CD14-positive monocyte (primary cell): Measurements from ENCODE around the gene FAM131B. TPM values are rescaled to one million over a fixed set of nuclear protein-coding genes. Genes with fewer than 3 reads are reported as not detected.

Experiments
- DNase-seq, 3 donors: peaks; one replicate each; pipeline ENCODE4 v3.0.0-alpha.2; 2011 to 2022
- H2AFZ ChIP-seq: 2 replicates; pipeline ENCODE4 v1.6.0; 2012; ENCODE audit warnings: mild to moderate bottlenecking, low read depth, low read length, inconsistent platforms; ENCODE audit not compliant: insufficient read depth, poor library complexity, severe bottlenecking
- H3K27ac ChIP-seq, 2 donors: 1 replicate in 1 of 2; 2 replicates in 1 of 2; pipeline ENCODE4 v1.5.1; 2012 to 2013; ENCODE audit warnings: low read length in 2 of 2, control low read depth in 1 of 2, inconsistent platforms in 1 of 2, low read depth in 1 of 2, mild to moderate bottlenecking in 1 of 2
- H3K27me3 ChIP-seq, 2 donors: one replicate each; pipeline versions ENCODE4 v1.6.0 to v1.6.1; 2011 to 2013; ENCODE audit warnings: low read length in 2 of 2; ENCODE audit not compliant: control insufficient read depth in 2 of 2, insufficient read depth in 2 of 2
- H3K36me3 ChIP-seq, 2 donors: replicated peaks in 1 of 2; 1 replicate in 1 of 2; 2 replicates in 1 of 2; pipeline versions ENCODE4 v1.5.1 to v1.6.1; 2012 to 2013; ENCODE audit warnings: low read length in 2 of 2, control low read depth in 1 of 2, inconsistent platforms in 1 of 2, mild to moderate bottlenecking in 1 of 2; ENCODE audit not compliant: insufficient read depth in 2 of 2, control insufficient read depth in 1 of 2
- H3K4me1 ChIP-seq, 2 donors: 1 replicate in 1 of 2; 2 replicates in 1 of 2; pipeline versions ENCODE4 v1.5.1 to v1.6.1; 2012 to 2013; ENCODE audit warnings: low read length in 2 of 2, control low read depth in 1 of 2, inconsistent platforms in 1 of 2, mild to moderate bottlenecking in 1 of 2, moderate library complexity in 1 of 2; ENCODE audit not compliant: insufficient read depth in 2 of 2, control insufficient read depth in 1 of 2
- H3K4me2 ChIP-seq: replicated peaks from 2 replicates; pipeline ENCODE3; 2012; ENCODE audit warnings: low read length, moderate library complexity, mild to moderate bottlenecking; ENCODE audit not compliant: poor library complexity, severe bottlenecking; ENCODE audit errors: extremely low read depth
- H3K4me3 ChIP-seq, 3 experiments: fragments of 200-600 bp in 1 of 3; sonication (generic) in 1 of 3; replicated peaks in 1 of 3; 1 replicate in 2 of 3; 2 replicates in 1 of 3; pipeline ENCODE4 v1.5.1; 2011 to 2013; ENCODE audit warnings: low read length in 3 of 3, mild to moderate bottlenecking in 3 of 3, control low read depth in 2 of 3, low read depth in 2 of 3, inconsistent platforms in 1 of 3, moderate library complexity in 1 of 3
- H3K79me2 ChIP-seq: 2 replicates; pipeline ENCODE4 v1.6.0; 2012; ENCODE audit warnings: mild to moderate bottlenecking, control low read depth, inconsistent platforms, low read length, moderate library complexity; ENCODE audit not compliant: insufficient read depth
- H3K9ac ChIP-seq: 2 replicates; pipeline ENCODE4 v1.6.0; 2017; ENCODE audit warnings: low read length, mild to moderate bottlenecking; ENCODE audit not compliant: insufficient read depth, poor library complexity, severe bottlenecking
- H3K9me3 ChIP-seq, 2 donors: replicated peaks in 1 of 2; 1 replicate in 1 of 2; 2 replicates in 1 of 2; pipeline versions ENCODE4 v1.5.1 to v1.6.1; 2012 to 2013; ENCODE audit warnings: low read length in 2 of 2, control low read depth in 1 of 2; ENCODE audit not compliant: control insufficient read depth in 1 of 2, insufficient read depth in 1 of 2
- H4K20me1 ChIP-seq: 2 replicates; pipeline ENCODE4 v1.6.0; 2012; ENCODE audit warnings: mild to moderate bottlenecking, low read length, control low read depth, moderate library complexity; ENCODE audit not compliant: insufficient read depth
- H3K27ac Mint-ChIP-seq, 7 donors: one replicate each; pipeline ENCODE4 v1.8.0; 2020; ENCODE audit warnings: mild to moderate bottlenecking in 7 of 7, mixed read lengths in 7 of 7, moderate library complexity in 6 of 7, inconsistent platforms in 2 of 7
- H3K27me3 Mint-ChIP-seq, 3 donors: one replicate each; pipeline ENCODE4 v1.8.0; 2021 to 2022; ENCODE audit warnings: low read depth in 3 of 3, mild to moderate bottlenecking in 3 of 3, mixed read lengths in 3 of 3, moderate library complexity in 3 of 3, inconsistent platforms in 1 of 3
- H3K36me3 Mint-ChIP-seq, 2 donors: one replicate each; pipeline ENCODE4 v1.8.0; 2020; ENCODE audit warnings: mixed read lengths in 2 of 2, inconsistent platforms in 1 of 2, mild to moderate bottlenecking in 1 of 2
- H3K4me1 Mint-ChIP-seq: one replicate; pipeline ENCODE4 v1.8.0; 2020; ENCODE audit warnings: mild to moderate bottlenecking, mixed read lengths
- H3K4me3 Mint-ChIP-seq, 2 donors: one replicate each; pipeline ENCODE4 v1.8.0; 2020; ENCODE audit warnings: mild to moderate bottlenecking in 2 of 2, mixed read lengths in 2 of 2, moderate library complexity in 1 of 2
- H3K9me3 Mint-ChIP-seq, 7 donors: one replicate each; pipeline ENCODE4 v1.8.0; 2020 to 2022; ENCODE audit warnings: mixed read lengths in 7 of 7, mild to moderate bottlenecking in 6 of 7, moderate library complexity in 6 of 7, inconsistent platforms in 2 of 7
- whole genome bisulfite sequencing: methylation state at CpG from one replicate; pipeline ENCODE4 v1.1.5; 2013; ENCODE audit warnings: missing lambda C conversion rate; ENCODE audit not compliant: insufficient coverage; 5-methylcytosine and 5-hydroxymethylcytosine counted together
- intact Hi-C, 2 donors: fragments of 100-400 bp; cut with micrococcal nuclease; formaldehyde crosslinking; loops; one replicate each; pipeline versions ENCODE4 v1.15.0 to v1.15.1; 2023
- polyA plus RNA-seq, 3 donors: library from polyadenylated mRNA; depleted of rRNA in 1 of 3; unstranded in 2 of 3; stranded (reverse) in 1 of 3; fragments of 300-500 nt in 2 of 3; fragments of >200 nt in 1 of 3; fragmentation: Illumina TruSeq in 2 of 3; gene quantifications; 1 replicate in 2 of 3; 2 replicates in 1 of 3; pipeline ENCODE4 v1.2.3, GENCODE V29; 2012 to 2021
- TF ChIP-seq, protein P1 (sequence below): fragments of 200-600 bp; IDR thresholded peaks from one replicate; pipeline ENCODE4 v1.8.0; 2022; ENCODE audit warnings: antibody characterized with exemption, mild to moderate bottlenecking

The FAM131B gene
- polyA plus RNA-seq, 3 donors, result 0.69 to 0.72 TPM; not detected in 1

DNA sequence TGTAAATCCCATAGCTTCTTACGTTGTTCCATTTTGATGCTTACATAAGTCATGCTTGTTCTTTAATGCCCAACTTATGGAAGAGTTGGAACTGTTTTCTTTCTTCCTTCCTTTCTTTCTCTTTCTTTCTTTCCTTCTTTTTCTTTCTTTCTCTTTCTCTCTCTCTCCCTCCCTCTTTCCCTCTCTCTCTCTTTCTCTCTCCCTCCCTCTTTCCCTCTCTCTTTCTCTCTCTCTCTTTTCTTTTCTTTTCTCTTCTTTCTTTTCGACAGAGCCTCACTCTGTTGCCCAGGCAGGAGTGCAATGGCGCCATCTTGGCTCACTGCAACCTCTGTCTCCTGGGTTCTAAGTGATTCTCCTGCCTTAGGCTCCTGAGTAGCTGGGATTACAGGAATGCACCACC lies 18.9 kb downstream of the FAM131B start:
- H3K4me3 ChIP-seq, result no peak overlapping the region
- no peak overlapping the region for H3K27ac ChIP-seq
- no peaks in the 10 kb centered on the region for H3K79me2 ChIP-seq
- TF ChIP-seq, protein P1, sequence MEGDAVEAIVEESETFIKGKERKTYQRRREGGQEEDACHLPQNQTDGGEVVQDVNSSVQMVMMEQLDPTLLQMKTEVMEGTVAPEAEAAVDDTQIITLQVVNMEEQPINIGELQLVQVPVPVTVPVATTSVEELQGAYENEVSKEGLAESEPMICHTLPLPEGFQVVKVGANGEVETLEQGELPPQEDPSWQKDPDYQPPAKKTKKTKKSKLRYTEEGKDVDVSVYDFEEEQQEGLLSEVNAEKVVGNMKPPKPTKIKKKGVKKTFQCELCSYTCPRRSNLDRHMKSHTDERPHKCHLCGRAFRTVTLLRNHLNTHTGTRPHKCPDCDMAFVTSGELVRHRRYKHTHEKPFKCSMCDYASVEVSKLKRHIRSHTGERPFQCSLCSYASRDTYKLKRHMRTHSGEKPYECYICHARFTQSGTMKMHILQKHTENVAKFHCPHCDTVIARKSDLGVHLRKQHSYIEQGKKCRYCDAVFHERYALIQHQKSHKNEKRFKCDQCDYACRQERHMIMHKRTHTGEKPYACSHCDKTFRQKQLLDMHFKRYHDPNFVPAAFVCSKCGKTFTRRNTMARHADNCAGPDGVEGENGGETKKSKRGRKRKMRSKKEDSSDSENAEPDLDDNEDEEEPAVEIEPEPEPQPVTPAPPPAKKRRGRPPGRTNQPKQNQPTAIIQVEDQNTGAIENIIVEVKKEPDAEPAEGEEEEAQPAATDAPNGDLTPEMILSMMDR, result no peak
- no peak for DNase-seq
- Mint-ChIP-seq H3K27ac (peak overlapping the region in 1 of 7 donors; percentile 59), H3K9me3 (peaks cover 0 to 3% (median 0%) of the 10 kb centered on the region in 7 donors), H3K36me3 (no peaks in the 10 kb centered on the region), H3K27me3 (peaks cover 2 to 8% (median 3%) of the 10 kb centered on the region in 3 donors), H3K4me1 (peaks cover 11% of the 10 kb centered on the region), H3K4me3 (no peak overlapping the region)
- H3K4me1 ChIP-seq, result peaks cover 12 to 14% of the 10 kb centered on the region in 2 donors
- H3K4me2 ChIP-seq, result no peak overlapping the region
- no peaks in the 10 kb centered on the region for H3K36me3 ChIP-seq
- no peak overlapping the region for H3K9ac ChIP-seq
- H3K9me3 ChIP-seq, result no peaks in the 10 kb centered on the region
- 100% methylated on average over 2 of the region's 3 CpGs for WGBS
- intact Hi-C loops, result no loop called here
- no peaks in the 10 kb centered on the region for H4K20me1 ChIP-seq
- H3K27me3 ChIP-seq, result no peaks in the 10 kb centered on the region
- no peak overlapping the region for H2AFZ ChIP-seq

DNA sequence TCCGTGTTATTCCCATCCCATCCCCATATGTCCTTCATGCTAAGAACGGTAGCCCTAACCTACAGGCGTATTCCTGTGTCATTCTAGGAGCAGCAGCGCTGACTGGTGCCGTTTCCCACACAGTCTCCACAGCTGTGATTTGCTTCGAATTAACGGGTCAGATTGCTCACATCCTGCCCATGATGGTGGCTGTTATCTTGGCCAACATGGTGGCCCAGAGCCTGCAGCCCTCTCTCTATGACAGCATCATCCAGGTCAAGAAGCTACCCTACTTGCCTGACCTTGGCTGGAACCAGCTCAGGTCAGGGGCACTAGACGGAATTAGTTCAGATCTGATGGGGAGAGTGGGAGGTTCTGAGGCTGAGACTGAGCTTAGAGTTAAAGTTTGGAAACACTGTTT lies 20.7 kb downstream of the FAM131B start:
- intact Hi-C loops, result no loop called here
- no peak overlapping the region for H2AFZ ChIP-seq
- no peaks in the 10 kb centered on the region for H3K36me3 ChIP-seq
- H3K27ac ChIP-seq, result no peak overlapping the region
- H3K27ac Mint-ChIP-seq, result no peak overlapping the region
- no peaks in the 10 kb centered on the region for H3K36me3 Mint-ChIP-seq
- H3K9me3 Mint-ChIP-seq, result peaks cover 0 to 3% (median 0%) of the 10 kb centered on the region in 7 donors
- peaks cover 12 to 14% of the 10 kb centered on the region in 2 donors for H3K4me1 ChIP-seq
- no peak overlapping the region for H3K4me2 ChIP-seq
- H4K20me1 ChIP-seq, result no peaks in the 10 kb centered on the region
- no peak overlapping the region for H3K4me3 ChIP-seq
- no peak overlapping the region for H3K4me3 Mint-ChIP-seq
- H3K27me3 Mint-ChIP-seq, result peaks cover 3 to 8% (median 4%) of the 10 kb centered on the region in 3 donors
- no peak overlapping the region for H3K9ac ChIP-seq
- no peaks in the 10 kb centered on the region for H3K79me2 ChIP-seq
- DNase-seq, result no peak
- peaks cover 11% of the 10 kb centered on the region for H3K4me1 Mint-ChIP-seq
- TF ChIP-seq, protein P1, result no peak
- no peaks in the 10 kb centered on the region for H3K9me3 ChIP-seq
- 97% methylated on average over 5 of the region's 8 CpGs for WGBS
- no peaks in the 10 kb centered on the region for H3K27me3 ChIP-seq
